Limb (tissue), 2 donors: Measurements from ENCODE around the gene CMIP.

Experiments
- DNase-seq, 2 donors: peaks; one replicate each; pipeline ENCODE4 v3.0.0-alpha.2; 2016; ENCODE audit errors: extremely low spot score in 2 of 2

CMIP gene

GRCh38 chr16:81652798-81653505 lies 208.3 kb downstream of the CMIP start:
- no peak for DNase-seq

- no peak for DNase-seq
Observed at GRCh38 chr16:81654346-81654745, 209.7 kb downstream of the CMIP start.

GRCh38 chr16:81655469-81656162 lies 211.0 kb downstream of the CMIP start:
- no peak for DNase-seq

GRCh38 chr16:81657224-81657623 lies 212.6 kb downstream of the CMIP start:
- no peak for DNase-seq

- no peak for DNase-seq
Observed at GRCh38 chr16:81657781-81658180, 213.2 kb downstream of the CMIP start.

GRCh38 chr16:81658373-81658772 lies 213.8 kb downstream of the CMIP start:
- no peak for DNase-seq

- no peak for DNase-seq
Observed at GRCh38 chr16:81659249-81659648, 214.6 kb downstream of the CMIP start.

- no peak for DNase-seq
Observed at GRCh38 chr16:81661082-81661481, 216.5 kb downstream of the CMIP start.

- DNase-seq, result no peak
Observed at GRCh38 chr16:81664153-81664552, 219.5 kb downstream of the CMIP start.

GRCh38 chr16:81665588-81665987 lies 221.0 kb downstream of the CMIP start:
- no peak for DNase-seq

- DNase-seq, result no peak
Observed at GRCh38 chr16:81666113-81666512, 221.5 kb downstream of the CMIP start.

GRCh38 chr16:81668243-81669097 lies 223.9 kb downstream of the CMIP start:
- DNase-seq, result no peak

GRCh38 chr16:81669473-81670350 lies 225.1 kb downstream of the CMIP start:
- no peak for DNase-seq

GRCh38 chr16:81671738-81672597 lies 227.4 kb downstream of the CMIP start:
- DNase-seq, result no peak

- DNase-seq, result no peak
Observed at GRCh38 chr16:81673432-81673831, 228.8 kb downstream of the CMIP start.

- DNase-seq, result no peak
Observed at GRCh38 chr16:81675662-81676061, 231.1 kb downstream of the CMIP start.

GRCh38 chr16:81676066-81676882 lies 231.7 kb downstream of the CMIP start:
- no peak for DNase-seq

GRCh38 chr16:81676883-81677737 lies 232.5 kb downstream of the CMIP start:
- DNase-seq, result no peak
